ENCODE measurements around the gene RFX8.

GRCh38 chr2:101479328-101479727 lies 4.4 kb upstream of the RFX8 start:
- TF ChIP-seq CTCF (IDR thresholded peaks at IDR 0.05) (no peak), REST (IDR thresholded peaks at IDR 0.05; ENCODE audit: low read depth, low read length) (no peak), MAX (IDR thresholded peaks at IDR 0.05; ENCODE audit: low read depth) (no peak), POLR2AphosphoS5 (IDR thresholded peaks at IDR 0.05; ENCODE audit: low read depth, low read length) (no peak), EZH2phosphoT487 (IDR thresholded peaks at IDR 0.05; ENCODE audit: borderline replicate concordance, low read depth) (no peak)

Data from SK-N-SH (cell line).